ENCODE measurements around the gene SORBS2.

Gene SORBS2

GRCh38 chr4:185666156-185666555 lies 145.8 kb downstream of the SORBS2 start:
- no peak for DNase-seq

GRCh38 chr4:185665655-185666054 lies 146.3 kb downstream of the SORBS2 start:
- DNase-seq = no peak

- no peak for DNase-seq
These were observed 147.5 kb downstream of the SORBS2 start for GRCh38 chr4:185664481-185664880.

- no peak for DNase-seq
These were observed 149.8 kb downstream of the SORBS2 start for GRCh38 chr4:185662030-185662778.

GRCh38 chr4:185660340-185660739 lies 151.7 kb downstream of the SORBS2 start:
- no peak for DNase-seq

GRCh38 chr4:185657699-185658098 lies 154.3 kb downstream of the SORBS2 start:
- no peak for DNase-seq

GRCh38 chr4:185657183-185657582 lies 154.8 kb downstream of the SORBS2 start:
- DNase-seq = no peak

GRCh38 chr4:185656467-185656931 lies 155.5 kb downstream of the SORBS2 start:
- no peak for DNase-seq

GRCh38 chr4:185654965-185655554 lies 156.9 kb downstream of the SORBS2 start:
- no peak for DNase-seq

GRCh38 chr4:185654311-185654710 lies 157.7 kb downstream of the SORBS2 start:
- DNase-seq = no peak

GRCh38 chr4:185651851-185652250 lies 160.1 kb downstream of the SORBS2 start:
- DNase-seq = no peak

GRCh38 chr4:185651137-185651677 lies 160.8 kb downstream of the SORBS2 start:
- no peak for DNase-seq

GRCh38 chr4:185648631-185649030 lies 163.4 kb downstream of the SORBS2 start:
- DNase-seq = no peak

GRCh38 chr4:185645403-185645802 lies 166.6 kb downstream of the SORBS2 start:
- no peak for DNase-seq

GRCh38 chr4:185644408-185644807 lies 167.6 kb downstream of the SORBS2 start:
- DNase-seq = no peak

- no peak for DNase-seq
These were observed 169.1 kb downstream of the SORBS2 start for GRCh38 chr4:185642907-185643306.

- DNase-seq = no peak
These were observed 171.0 kb downstream of the SORBS2 start for GRCh38 chr4:185640811-185641675.

GRCh38 chr4:185638548-185639301 lies 173.3 kb downstream of the SORBS2 start:
- DNase-seq = no peak

- no peak for DNase-seq
These were observed 173.9 kb downstream of the SORBS2 start for GRCh38 chr4:185638093-185638492.

GRCh38 chr4:185637163-185637875 lies 174.7 kb downstream of the SORBS2 start:
- DNase-seq = no peak

- DNase-seq = no peak
These were observed 177.8 kb downstream of the SORBS2 start for GRCh38 chr4:185634066-185634652.

All from stimulated activated CD8-positive, alpha-beta memory T cell treated with anti-CD3 and anti-CD28 coated beads, Interleukin-4, amount 100 ng/mL, for 48 hours (primary cell).